GM13977 (cell line): ENCODE results near the gene BMP6.

ENCODE experiments used
- DNase-seq: peaks from one replicate; pipeline ENCODE4 v3.0.0; 2012; ENCODE audit warnings: low spot score
- CTCF ChIP-seq: IDR thresholded peaks from 2 replicates; pipeline ENCODE4 v1.5.1; 2012; ENCODE audit warnings: mild to moderate bottlenecking, control low read depth; ENCODE audit not compliant: insufficient read depth; ENCODE audit errors: extremely low read depth, missing control alignments
- in situ Hi-C: fragments of 300-500 bp; cut with MboI; formaldehyde crosslinking; loops from one replicate; pipeline ENCODE4 v1.12.0; 2022; ENCODE audit warnings: low sequenced_read_pairs, low pct_unique_long_range_greater_than_20kb, mixed read lengths, inconsistent platforms; ENCODE audit not compliant: unreplicated experiment

Gene BMP6

GRCh38 chr6:7730001-7730783 lies 4.3 kb downstream of the BMP6 start:
- in situ Hi-C loops: no loop called here
- DNase-seq: no peak
- no peak for TF ChIP-seq CTCF

GRCh38 chr6:7730784-7731227 lies 4.9 kb downstream of the BMP6 start:
- DNase-seq: no peak
- in situ Hi-C loops: no loop called here
- TF ChIP-seq CTCF: no peak

GRCh38 chr6:7731294-7731693 lies 5.4 kb downstream of the BMP6 start:
- no peak for TF ChIP-seq CTCF
- in situ Hi-C loops: no loop called here
- DNase-seq: no peak

GRCh38 chr6:7732228-7732627 lies 6.3 kb downstream of the BMP6 start:
- DNase-seq: no peak
- in situ Hi-C loops: no loop called here

GRCh38 chr6:7734707-7735383 lies 8.9 kb downstream of the BMP6 start:
- in situ Hi-C loops: no loop called here
- TF ChIP-seq CTCF: no peak
- DNase-seq: no peak

More at GRCh38 chr6:7732228-7732627, 6.3 kb downstream of the BMP6 start:
- no peak for TF ChIP-seq CTCF

- no peak for DNase-seq
- in situ Hi-C loops: no loop called here
- no peak for TF ChIP-seq CTCF
Observed at GRCh38 chr6:7737106-7737505, 11.2 kb downstream of the BMP6 start.
